HUDEP-2 (cell line): ENCODE data around the gene RHO.
"Not testable (repeated sequence)": the region's sequence is repeated elsewhere in the genome, so short reads cannot be mapped to it uniquely, and the experiment has no call there.

Source experiments
- DNase-seq, 76 experiments: peaks; one replicate each; lab custom pipeline; 2025; ENCODE audit not compliant: unreplicated experiment in 76 of 76; lab: John Stamatoyannopoulos, UW

RHO gene

DNA sequence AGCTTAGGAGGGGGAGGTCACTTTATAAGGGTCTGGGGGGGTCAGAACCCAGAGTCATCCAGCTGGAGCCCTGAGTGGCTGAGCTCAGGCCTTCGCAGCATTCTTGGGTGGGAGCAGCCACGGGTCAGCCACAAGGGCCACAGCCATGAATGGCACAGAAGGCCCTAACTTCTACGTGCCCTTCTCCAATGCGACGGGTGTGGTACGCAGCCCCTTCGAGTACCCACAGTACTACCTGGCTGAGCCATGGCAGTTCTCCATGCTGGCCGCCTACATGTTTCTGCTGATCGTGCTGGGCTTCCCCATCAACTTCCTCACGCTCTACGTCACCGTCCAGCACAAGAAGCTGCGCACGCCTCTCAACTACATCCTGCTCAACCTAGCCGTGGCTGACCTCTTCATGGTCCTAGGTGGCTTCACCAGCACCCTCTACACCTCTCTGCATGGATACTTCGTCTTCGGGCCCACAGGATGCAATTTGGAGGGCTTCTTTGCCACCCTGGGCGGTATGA is at the start of gene RHO:
Gene RHO (plus strand): TSS at position 51 of the 512 bp plus-strand sequence. CDS start 95 bp downstream, at position 146.
- no peak for DNase-seq

DNA sequence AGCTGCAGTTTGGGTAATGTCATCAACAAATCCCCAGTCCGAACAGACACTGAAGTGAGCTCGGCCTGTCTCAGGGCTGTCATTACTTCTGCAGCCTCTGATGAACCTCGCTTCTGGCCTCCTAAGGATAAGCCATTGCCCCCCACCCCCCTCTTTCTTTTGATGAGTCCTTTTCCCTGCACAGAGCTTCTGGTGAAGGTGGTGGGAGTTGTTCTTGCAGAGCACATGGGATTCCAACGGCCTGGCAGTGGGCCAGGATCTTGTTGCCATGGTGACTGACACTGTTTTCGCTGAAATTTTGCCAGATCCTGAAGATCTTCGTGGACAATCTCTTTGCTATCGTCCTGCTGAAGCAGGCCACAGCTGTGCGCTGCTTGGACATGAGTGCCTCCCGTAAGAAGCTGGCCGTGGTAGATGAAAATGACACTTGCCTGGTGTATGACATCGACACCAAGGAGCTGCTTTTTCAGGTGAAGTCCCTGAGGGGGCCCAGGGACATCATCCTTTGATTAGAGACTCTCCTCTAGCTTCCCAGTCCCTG is 47.1 kb upstream of the RHO start:
- peak in 55 of 76 experiments; percentile 7 to 71 (median 28) for DNase-seq

DNA sequence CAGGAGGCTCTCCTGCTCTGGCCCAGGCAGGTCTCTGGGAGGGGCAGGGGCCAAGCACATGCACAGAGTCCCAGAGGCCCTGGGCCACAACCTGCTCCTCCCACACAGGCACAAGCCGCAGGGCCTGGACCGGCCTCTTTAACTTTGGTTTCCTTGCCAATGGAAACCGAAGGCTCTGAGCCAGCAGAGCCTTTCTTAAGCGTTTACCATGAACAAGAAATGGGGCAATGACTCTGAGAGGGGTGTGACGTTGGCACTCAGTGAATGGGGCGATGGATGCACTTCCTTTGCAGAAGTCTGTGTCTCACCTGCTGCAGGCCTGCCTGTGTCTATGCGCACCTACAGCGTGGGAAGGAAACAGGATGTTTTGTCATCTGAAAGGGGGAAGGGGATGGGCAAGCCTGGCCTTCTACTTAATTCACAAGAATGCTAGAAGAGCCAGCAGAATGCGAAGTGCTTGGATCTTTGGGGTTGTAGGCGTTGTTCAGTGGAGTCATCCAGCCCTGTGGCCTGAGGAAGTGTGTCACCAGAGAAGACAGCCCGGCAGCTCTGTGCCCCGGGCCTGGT is 46.6 kb upstream of the RHO start:
- peak in 53 of 76 experiments; percentile 7 to 85 (median 35) for DNase-seq

DNA sequence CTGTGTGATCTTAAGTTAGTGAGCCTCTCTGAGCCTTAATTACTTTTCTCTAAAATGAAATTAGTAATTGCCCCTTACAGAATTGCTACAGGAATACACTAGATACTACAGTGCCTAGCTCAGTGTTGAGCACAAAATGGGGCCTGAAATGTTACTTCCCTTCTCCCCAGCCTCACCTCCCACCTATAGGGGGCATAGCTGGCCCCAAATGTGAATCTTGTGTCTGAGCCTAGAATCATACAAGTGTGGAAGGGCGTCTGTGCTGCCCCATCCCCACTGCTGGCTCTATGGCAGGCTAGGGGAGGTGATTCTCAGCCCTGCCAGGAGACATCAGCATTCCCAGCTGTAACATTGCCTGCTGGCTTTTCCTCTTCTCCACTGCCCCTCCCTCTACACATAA is 45.7 kb upstream of the RHO start:
- DNase-seq, result peak in 4 of 76 experiments; percentile 2 to 14 (median 8)

DNA sequence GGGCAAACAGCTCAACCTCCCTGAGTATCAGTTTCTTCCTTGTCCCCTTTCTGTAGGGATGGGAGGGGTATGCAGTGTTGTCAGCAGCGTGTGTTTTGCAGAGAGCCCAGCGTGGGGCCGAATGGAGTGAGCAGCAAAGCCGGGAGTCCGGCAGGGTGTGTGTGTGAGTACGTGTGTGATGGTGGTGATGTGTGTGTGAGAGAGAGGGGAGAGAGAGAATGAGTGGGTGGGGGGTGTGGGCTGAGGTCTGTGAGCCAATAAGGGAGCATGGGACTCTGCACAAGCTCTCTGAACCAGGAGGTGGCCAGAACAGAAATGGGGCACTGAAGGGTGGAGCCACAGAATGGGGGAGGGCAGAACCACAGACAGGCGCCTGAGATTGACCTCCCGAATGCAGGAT is 44.6 kb upstream of the RHO start:
- no peak for DNase-seq

DNA sequence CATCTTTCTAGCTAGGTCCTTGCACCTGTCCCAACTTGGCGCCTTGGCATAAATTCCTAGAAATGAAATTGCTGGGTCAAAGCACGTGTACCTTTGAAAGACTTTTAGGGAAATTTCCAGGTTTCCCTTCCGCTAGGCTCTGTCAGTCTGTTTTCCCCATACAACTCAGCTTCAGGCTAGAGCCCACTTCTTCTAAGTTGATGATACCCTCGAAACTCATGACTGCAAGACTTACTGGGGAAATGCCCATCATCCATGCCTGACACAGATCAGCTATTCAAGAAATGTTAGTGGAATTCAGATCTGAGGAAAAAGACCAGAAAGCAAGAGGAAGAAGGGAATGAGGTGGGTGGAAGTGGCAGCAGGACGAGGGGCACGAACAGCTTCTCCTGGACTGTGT is 43.3 kb upstream of the RHO start:
- DNase-seq, result not testable (repeated sequence)

DNA sequence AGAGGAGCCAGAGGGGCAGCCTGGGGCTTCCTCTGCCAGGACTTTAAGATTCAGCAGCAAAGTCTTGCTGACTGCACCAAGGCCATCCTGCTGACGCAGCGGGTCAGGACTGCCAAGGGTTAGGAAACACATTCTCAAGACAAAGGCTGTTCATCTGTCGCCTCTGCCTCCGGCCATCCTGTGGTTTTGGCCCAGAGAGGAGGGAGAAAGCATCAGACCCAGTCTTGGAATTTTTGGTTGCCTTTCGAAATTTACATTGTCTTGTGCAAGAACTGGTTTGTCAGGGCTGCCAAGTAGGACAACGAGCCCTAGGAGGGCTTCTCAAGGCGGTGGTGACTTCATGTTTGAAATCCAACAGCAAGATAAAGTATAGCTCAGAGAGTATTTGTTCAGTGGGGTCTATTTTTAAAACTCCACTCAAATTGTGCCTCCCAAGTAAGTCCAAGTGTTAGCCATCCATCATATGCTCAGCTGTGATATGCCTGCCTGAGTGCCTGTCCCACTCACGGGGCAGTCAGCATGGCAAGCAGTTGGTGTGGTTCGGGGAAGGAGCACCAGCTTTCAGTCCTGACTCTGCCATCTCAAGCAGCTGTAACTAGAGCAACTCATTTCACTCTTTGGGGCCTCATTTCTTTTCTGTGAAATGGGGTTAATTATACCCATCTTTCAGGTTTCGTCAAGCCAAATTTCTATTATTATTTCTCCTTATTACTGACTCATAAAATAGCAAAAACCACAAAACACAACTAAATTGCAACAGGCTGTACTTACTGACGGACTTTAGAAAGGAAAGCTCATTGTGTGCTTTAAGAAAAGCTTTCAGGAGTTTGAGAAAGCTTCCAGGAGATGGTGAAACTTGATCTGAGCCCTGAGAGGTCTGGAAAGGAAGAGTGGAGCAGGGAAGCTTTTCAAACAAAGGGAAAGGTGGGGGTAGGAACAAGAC is 42.4 kb upstream of the RHO start:
- DNase-seq, result no peak

DNA sequence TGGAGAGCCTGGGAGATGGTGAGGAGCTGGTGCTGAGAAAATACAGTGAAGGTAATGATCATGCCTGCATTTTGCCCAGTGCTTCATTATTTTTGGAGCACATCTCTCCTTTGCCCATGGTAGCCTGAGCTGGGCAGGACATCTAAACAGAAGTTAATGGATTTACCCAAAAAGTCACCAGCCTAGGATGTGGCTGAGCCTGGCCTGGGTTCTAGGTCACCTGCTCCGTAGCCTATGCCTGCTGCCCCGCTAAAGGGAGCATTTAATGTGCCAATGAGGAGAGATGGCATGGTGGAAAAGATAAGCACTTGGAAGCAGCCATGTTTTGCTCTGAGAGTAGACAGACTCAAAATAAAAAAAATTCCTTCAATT is 41.8 kb upstream of the RHO start:
- DNase-seq, result no peak

DNA sequence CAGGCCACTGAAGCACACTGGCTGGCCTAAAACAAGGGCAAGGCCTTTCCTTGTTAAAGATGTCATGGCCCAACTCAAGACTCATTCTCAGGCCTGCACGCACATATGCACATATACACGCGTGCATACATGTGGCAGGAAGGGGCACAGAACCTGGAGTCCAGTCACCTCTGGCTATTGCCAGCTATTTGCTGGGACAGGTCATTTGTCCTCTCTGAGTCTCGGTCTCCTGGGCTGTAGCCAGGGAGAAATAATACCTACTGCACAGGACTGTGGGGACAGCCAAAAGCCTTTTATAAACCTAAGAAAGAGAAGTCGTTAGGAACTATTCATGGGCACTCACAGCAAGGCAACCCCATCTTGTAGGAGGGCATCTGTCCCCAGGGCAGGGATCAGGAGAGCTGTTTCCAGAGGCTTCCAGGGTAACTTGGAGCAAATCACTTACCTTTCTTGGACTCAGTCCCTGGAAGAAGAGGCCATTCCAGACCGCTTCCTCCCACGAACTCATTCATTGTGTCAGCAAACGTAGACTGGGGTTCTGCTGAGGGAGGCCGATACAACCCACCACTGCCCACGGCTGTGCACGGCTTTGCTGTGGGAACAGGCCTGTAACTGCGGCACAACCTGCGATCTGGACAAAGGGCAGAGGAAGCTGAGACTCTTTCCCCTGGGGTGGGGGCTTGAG is 41.1 kb upstream of the RHO start:
- no peak for DNase-seq

DNA sequence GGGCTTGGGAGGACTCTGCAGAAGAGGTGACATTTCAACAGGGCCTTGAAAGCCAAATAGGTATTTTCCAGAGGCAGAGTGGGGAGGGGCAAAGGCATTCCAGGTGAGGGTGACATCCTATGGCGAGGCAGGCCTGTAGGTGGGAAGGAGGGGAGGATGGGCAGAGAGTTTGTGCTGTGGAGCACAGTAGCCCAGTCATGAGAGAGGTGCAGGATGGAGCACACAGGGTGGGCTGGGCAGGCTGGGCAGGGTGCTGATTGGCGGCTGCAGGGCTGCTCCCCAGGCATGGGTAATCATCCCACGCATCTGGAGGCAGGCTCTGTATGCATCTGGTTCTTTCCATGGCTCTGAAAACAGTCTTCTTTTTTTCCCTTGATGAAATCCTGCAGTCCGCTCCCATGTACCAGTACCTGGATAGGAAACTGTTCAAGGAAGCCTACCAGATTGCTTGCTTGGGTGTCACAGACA is 40.5 kb upstream of the RHO start:
- not testable (repeated sequence) for DNase-seq

DNA sequence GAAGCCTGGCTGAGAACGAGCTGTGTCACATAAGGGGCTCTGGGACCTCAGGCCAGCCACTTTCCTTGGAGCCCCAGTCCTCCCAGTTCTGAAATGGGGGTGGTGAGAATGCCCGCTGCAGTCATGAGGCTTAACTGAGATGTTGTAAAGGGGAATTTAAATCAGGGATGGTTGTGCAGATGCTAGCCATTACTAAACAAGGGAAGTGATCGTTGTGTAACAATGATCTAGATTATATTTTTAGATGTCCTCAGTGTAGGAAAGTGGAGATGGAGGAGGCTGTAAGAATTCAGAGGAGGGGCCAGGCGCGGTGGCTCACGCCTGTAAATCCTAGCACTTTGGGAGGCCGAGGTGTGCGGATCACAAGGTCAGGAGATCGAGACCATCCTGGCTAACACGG is 39.2 kb upstream of the RHO start:
- DNase-seq, result not testable (repeated sequence)

DNA sequence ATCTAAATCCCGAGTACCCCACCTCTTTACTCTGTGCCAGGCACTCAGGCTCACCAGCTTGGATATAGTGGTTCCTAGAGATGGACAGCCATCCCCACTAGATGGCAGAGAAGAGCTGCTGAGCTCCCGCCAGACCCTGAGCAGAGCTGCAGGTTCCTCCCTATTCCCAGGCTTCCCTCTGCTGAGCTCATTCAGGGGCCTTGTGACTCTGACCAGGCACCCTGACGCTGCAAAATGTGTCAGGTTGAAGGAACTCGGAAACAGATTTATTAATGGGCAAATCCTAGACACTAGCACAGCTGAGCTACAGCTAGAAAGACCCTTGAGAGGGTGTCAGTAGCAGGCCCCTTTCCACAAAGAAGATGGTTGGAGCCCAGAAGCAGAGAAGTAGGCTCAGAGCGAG is 38.2 kb upstream of the RHO start:
- DNase-seq, result peak in 71 of 76 experiments; percentile 3 to 77 (median 49)

DNA sequence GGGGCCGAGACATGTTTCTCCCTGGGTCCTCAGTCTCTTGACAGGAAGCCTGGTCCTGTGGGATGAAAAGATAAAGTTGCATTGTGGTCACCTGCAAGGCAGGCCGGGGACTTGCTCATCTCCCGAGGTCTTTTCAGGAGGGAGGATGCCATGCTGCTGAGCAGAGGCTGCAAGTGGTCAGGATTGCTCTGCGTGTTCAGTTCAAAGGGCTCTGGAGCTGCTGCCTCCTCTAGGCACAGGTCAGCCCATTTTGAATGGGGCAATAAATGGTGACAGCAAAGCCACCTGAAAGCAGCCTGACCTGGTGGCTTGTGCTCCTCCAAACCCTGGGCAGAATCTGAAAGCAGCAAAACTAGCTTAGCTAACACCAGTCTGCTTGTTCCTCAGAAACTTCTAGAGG is 37.4 kb upstream of the RHO start:
- not testable (repeated sequence) for DNase-seq

DNA sequence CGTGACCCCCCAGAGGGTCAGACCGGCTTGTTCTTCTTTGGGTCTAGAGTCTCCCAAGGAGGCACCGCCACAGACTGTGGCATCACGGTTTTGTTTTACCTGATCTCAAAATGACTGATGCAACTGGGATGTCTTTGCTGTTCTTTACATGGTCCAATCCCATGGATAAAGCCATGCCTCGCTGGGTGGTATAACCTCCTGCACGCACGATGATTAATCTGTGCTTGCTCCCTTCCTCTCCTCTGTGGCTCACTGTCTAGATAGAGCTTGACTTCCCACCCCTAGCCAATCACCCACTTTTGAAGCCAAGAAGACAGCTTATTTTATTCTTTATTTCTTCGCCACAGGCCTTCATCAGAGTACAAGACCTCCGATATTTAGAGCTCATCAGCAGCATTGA is 36.6 kb upstream of the RHO start:
- no peak for DNase-seq

DNA sequence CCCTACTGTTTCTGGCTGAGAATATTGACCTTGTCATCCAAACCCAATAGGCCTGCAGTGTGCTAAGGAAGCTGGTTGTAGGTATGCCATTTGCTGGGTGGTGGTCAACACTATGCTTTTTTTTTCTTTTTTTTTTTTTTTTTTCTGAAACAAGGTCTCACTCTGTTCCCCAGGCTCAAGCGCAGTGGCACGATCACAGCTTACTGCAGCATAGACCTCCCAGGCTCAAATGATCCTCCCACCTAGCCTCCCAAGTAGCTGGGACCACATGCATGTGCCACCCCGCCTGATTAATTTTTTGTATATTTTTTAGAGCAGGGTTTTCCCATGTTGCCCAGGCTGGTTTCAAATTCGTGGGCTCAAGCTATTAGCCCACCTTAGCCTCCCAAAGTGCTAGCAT is 35.7 kb upstream of the RHO start:
- no peak for DNase-seq

DNA sequence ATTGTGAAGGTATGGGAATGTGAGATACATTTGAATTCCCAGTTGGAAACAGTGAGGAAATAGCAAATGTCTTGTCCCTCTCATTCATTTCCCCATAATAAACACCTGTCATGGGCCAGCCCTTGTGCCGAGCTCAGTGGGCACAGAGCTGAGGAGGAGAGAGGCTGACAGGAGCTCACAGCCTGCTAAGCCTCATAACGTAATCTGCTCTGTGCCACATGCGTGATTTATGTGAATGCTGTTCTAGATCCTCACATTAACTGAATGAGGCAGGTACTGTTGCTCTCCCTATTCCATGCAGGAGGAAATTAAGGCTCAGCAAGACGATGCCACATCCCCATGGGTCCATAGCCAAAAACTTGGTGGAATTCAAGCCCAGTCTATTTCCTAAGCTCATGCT is 35.2 kb upstream of the RHO start:
- no peak for DNase-seq

DNA sequence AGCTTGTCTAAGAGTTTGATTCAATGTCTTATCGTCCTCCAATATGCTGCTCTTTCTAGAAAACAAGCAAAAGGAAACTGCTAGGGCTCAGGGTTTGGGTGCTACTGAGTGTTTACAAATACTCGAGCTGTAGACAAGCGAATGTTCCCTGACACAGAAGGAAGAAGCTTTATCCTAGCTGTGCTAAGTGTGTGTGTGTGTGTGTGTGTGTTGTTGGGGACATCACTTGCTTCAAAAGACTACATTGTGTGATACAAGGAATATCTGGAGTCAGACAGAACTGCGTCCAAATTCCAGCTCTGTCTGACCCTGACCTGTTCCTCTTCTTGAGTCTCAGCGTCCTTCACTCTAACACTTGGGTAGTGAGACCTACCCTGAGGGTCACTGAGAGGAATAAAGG is 33.9 kb upstream of the RHO start:
- DNase-seq, result not testable (repeated sequence)

DNA sequence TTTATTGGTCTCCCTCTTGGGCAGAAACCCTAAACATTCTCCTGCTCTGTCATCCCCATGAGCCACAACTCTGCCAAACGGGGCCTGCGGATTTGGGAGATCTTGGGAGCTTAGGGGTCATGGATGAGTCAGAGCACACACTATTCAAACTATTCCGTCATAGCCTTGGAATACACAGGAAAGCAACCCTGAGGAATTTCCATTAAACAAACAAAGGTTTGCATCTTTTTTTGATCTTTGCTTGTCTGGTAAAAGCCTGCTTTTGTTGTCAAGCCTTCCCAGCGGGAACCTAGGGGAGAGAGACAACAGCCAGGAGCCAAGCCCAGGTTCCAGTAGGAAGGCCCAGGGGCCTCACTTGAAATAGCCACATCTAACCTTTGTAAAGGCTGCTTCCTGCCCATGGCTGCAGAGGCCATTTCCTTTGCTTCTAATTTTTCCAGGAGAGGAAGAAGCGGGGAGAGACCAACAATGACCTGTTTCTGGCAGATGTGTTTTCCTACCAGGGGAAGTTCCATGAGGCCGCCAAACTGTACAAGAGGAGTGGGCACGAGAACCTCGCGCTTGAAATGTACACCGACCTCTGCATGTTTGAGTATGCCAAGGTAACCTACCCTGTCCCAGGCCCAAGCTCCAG is 33.3 kb upstream of the RHO start:
- DNase-seq, result not testable (repeated sequence)

DNA sequence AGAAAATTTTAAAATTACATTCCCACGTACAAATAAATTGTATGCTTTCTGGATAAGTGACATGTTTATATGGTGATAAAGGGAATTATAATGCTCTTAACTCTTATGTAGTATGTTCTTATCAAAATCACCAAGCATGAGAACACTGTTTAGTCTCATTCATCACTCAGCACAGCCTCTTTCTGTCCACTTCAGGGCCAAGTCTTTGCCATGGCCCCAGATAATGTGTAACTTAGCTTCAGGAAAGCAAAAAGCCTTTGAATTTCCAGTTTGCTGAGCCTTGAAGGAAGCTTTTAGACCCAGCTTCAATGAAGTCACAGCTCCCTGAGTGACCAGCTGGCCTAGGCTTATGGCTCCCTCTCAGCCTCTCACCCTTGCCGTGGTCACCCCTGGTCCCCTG is 30.6 kb upstream of the RHO start:
- not testable (repeated sequence) for DNase-seq
